ENCODE results near the gene WDR48. TPM values are rescaled to one million over a fixed set of nuclear protein-coding genes. Genes with fewer than 3 reads are reported as not detected.

The WDR48 gene
- total RNA-seq, 1 donor from 2014 or later: 33.6 TPM

DNA sequence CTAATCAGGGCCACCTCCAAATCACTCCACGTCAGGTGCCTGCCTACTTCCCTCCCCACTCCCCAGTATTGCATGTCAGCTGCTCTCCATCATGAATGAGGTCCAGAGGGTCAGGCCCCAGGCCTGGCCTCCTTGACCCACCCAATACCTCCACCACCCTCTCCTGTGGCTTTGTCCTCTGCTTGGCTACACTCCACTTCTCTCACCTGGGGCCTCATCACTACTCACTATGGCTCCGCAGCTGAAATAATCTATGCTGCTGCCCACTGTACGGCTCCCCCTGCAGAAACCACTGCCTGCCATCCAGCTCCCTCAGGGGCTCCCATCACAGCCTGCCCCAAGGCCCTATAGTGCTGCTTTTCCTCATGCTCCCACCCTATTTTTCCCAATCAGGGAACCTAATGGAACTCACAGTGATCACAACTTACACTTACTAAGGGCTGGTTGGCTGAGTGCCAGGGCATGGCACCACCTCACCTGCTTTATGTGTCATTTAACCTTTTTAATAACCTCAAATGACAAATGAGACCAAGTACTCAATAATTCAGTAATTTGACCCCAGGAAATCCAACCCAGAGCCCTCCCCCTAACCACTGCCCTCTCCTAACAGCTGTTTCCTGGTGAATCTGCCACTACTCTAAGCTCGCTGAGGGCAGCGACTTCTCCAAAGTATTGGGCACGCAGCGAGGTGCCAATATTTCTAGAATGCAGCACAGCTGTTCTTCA is 53.3 kb downstream of the WDR48 start:
- Histone ChIP-seq H3K4me3 (peak overlapping the region; percentile 99), H3K36me3 (peaks cover 10% of the 10 kb centered on the region), H3K27me3 (ENCODE audit: low read depth) (no peaks in the 10 kb centered on the region), H3K27ac (replicated peaks) (peak overlapping the region; percentile 99), H3K9me3 (replicated peaks) (no peaks in the 10 kb centered on the region), H3K4me1 (peaks cover 72% of the 10 kb centered on the region)
- TF ChIP-seq, protein P1, sequence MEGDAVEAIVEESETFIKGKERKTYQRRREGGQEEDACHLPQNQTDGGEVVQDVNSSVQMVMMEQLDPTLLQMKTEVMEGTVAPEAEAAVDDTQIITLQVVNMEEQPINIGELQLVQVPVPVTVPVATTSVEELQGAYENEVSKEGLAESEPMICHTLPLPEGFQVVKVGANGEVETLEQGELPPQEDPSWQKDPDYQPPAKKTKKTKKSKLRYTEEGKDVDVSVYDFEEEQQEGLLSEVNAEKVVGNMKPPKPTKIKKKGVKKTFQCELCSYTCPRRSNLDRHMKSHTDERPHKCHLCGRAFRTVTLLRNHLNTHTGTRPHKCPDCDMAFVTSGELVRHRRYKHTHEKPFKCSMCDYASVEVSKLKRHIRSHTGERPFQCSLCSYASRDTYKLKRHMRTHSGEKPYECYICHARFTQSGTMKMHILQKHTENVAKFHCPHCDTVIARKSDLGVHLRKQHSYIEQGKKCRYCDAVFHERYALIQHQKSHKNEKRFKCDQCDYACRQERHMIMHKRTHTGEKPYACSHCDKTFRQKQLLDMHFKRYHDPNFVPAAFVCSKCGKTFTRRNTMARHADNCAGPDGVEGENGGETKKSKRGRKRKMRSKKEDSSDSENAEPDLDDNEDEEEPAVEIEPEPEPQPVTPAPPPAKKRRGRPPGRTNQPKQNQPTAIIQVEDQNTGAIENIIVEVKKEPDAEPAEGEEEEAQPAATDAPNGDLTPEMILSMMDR (IDR thresholded peaks at IDR 0.05; ENCODE audit: borderline replicate concordance): no peak
- intact Hi-C loops (cut with micrococcal nuclease): no loop called here
- no peak for DNase-seq

DNA sequence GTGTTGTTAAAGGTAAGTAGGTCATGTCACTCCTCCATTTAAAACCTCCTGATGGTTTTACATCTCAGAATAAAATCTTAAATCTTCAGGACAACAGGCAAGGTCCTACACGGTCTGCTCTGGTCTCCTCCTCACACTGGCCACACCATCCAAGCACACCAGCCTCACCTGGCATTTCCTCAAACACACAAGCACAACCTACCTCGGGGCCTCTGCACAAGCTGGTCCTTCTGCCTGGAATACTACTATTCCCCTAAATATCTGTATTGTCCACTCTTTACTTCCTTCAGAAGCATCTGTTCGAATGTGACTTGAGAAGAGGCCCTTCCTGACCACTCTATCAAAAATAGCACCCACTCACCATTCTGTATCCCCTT is 53.9 kb downstream of the WDR48 start:
- H3K27me3 ChIP-seq (ENCODE audit: low read depth): no peaks in the 10 kb centered on the region
- no peak for DNase-seq
- H3K9me3 ChIP-seq (replicated peaks): no peaks in the 10 kb centered on the region
- H3K27ac ChIP-seq (replicated peaks): peak overlapping the region; percentile 99
- intact Hi-C loops (cut with micrococcal nuclease): no loop called here
- peaks cover 4% of the 10 kb centered on the region for H3K36me3 ChIP-seq
- TF ChIP-seq, protein P1 (IDR thresholded peaks at IDR 0.05; ENCODE audit: borderline replicate concordance): no peak
- H3K4me3 ChIP-seq: peak overlapping the region; percentile 99
- H3K4me1 ChIP-seq: peaks cover 72% of the 10 kb centered on the region

DNA sequence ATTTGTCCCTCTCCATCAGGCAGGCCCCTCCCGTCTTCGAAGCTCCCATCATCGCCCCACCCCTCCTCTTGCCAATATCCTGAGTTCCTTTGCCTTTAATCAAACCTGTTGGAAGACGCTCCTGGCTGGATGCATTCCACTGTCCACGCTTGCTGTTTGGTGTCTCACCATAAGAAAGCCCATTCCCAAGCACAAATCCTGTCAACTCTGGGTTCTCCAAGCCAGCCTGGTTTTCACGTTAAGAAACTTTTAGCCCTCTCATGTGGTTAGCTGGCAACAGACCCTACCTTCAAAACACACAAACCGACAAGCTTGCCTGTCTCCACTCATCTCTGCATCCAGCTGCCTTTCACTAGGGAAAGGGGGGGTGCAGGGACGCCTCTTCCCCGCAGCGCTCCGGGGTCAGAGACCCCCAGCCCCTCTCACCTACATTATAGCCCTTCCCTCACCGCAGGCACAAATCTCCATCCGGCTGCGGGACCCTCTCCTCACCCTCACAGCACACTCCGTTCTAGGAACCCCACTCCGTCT is 54.5 kb downstream of the WDR48 start:
- Histone ChIP-seq H3K9me3 (replicated peaks) (no peaks in the 10 kb centered on the region), H3K27me3 (ENCODE audit: low read depth) (no peaks in the 10 kb centered on the region), H3K4me1 (peaks cover 69% of the 10 kb centered on the region), H3K4me3 (peak overlapping the region; percentile 99), H3K36me3 (no peaks in the 10 kb centered on the region), H3K27ac (replicated peaks) (peak overlapping the region; percentile 99)
- intact Hi-C loops (cut with micrococcal nuclease): no loop called here
- no peak for DNase-seq
- TF ChIP-seq, protein P1 (IDR thresholded peaks at IDR 0.05; ENCODE audit: borderline replicate concordance): no peak

DNA sequence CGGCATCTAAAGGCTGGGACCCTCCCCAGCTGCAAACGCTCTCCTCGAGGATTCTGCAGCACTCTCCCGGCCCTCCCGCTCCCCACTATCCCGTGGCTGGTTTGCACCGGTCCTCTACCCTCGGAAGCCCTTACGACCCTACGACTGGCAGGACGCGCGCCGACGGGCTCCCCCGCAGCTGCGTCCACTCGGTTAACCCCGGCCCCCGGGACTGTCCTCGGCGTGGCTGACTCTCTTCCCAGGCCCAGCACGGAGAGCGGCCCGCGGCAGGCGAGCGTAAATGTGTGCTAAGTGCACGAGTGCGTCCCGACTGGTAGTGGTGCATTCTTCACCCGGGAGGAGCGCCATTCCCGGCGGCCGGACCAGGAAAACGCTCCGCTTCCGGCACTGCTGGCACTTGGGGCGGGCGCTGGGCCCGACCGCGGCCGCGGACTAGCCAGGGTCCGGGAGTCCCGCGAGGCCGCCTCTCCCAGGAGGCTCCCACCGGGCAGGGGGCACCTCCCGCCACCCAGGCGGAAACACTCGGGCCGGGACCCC is 55.1 kb downstream of the WDR48 start:
- TF ChIP-seq, protein P1 (IDR thresholded peaks at IDR 0.05; ENCODE audit: borderline replicate concordance): peak; percentile 21
- peaks cover 65% of the 10 kb centered on the region for H3K4me1 ChIP-seq
- peak; percentile 64 for DNase-seq
- H3K27ac ChIP-seq (replicated peaks): peak overlapping the region; percentile 99
- intact Hi-C loops (cut with micrococcal nuclease): no loop called here
- no peaks in the 10 kb centered on the region for H3K36me3 ChIP-seq
- no peaks in the 10 kb centered on the region for H3K27me3 ChIP-seq (ENCODE audit: low read depth)
- H3K4me3 ChIP-seq: peak overlapping the region; percentile 99
- no peaks in the 10 kb centered on the region for H3K9me3 ChIP-seq (replicated peaks)

DNA sequence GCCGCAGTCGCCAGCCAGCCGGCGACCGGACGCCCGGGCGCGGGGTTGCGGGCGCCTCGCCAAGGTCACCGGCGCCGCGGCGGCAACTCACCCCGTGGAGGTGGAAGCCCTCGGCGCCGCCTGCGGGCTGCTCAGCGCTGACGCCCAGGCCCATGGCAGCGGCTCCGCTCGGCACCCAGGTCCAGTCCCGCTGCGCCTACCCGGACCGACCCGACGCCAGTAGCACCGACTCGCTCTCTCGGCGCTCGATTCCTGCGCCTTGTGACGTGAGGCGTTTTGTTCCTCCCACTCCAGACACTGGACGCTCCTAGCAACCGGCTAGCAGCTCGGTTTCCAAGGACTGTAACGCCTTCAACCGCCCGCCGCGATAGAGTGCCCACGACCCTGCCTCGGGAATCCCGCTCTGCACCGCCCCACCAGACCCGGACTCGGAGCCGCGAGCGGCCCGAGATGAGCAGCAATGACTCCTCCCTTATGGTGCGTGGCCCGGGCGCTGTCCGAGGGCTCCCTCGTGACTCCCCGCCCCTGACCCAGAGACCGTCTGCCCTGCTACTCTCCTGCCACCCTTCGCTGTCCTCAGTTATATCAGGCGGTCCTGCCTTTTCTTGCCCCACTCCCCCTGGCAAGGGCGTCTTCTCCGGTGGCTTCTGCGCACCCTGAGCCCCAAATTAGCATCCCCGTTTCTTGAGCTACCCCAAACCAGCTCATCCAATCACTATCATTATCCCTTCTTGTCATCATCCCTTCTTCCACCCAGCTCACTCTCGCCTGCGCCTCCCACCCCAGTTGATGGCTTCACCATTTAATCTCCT is 55.8 kb downstream of the WDR48 start, which contains the start of the genes GORASP1 and TTC21A:
Gene GORASP1, minus strand, starts transcription at position 240 of the 812 bp plus-strand sequence. Its CDS starts 86 bp downstream, at position 154.
Gene TTC21A, plus strand, starts transcription at position 293 of the 812 bp plus-strand sequence. Its CDS starts 158 bp downstream, at position 451.
- Histone ChIP-seq H3K9me3 (replicated peaks) (no peaks in the 10 kb centered on the region), H3K27ac (replicated peaks) (peak within 1 kb of the TSS; percentile 99), H3K4me3 (peak within 1 kb of the TSS; percentile 99), H3K36me3 (no peaks in the 10 kb centered on the region), H3K4me1 (peaks cover 60% of the 10 kb centered on the region), H3K27me3 (ENCODE audit: low read depth) (no peaks in the 10 kb centered on the region)
- intact Hi-C loops (cut with micrococcal nuclease): no loop called here
- TF ChIP-seq, protein P1 (IDR thresholded peaks at IDR 0.05; ENCODE audit: borderline replicate concordance): no peak
- DNase-seq: peak; percentile 90
